ENCODE data around the gene RAB33A.

The RAB33A gene

DNA sequence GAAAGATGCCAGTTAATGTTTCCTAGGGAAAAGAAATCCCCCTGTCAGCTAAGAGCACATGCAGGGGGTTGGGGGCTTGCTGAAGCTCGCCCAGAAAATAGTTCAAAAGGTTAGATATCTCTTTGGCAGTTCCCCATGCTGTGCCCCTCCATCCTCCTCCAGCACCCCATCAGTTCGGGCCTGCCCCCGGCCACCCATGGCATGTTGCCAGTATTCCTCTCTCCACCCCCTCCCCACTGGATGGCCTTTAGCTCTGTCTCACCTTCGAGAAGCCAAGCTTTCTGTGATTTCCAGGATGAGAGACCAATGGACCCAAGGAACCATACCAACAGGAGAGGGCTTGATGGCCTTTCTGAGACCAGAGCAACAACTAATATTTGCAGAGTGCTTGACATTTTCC is 5.2 kb downstream of the RAB33A start:
- H3K4me3 ChIP-seq (ENCODE audit: control insufficient read depth in 1 of 7, extremely low read depth in 1 of 7, insufficient read depth in 4 of 7, low read depth in 2 of 7, low read length in 6 of 7) = no peak overlapping the region
- no peaks in the 10 kb centered on the region for H3K9me3 ChIP-seq (ENCODE audit: control extremely low read depth in 1 of 5, control insufficient read depth in 4 of 5, insufficient read depth in 2 of 5, low read depth in 1 of 5, low read length in 4 of 5)
- no peak for DNase-seq
- H3K4me1 ChIP-seq (ENCODE audit: control extremely low read depth in 1 of 4, control insufficient read depth in 4 of 4, insufficient read depth in 4 of 4, low read length in 3 of 4) = peaks cover 11 to 73% (median 50%) of the 10 kb centered on the region in 4 experiments
- no peaks in the 10 kb centered on the region for H3K27me3 ChIP-seq (replicated peaks in 2 of 5; ENCODE audit: control insufficient read depth in 4 of 5, insufficient read depth in 5 of 5, low read length in 4 of 5)
- no peak overlapping the region for H3K27ac ChIP-seq (ENCODE audit: insufficient read depth in 1 of 2, low read depth in 1 of 2, low read length in 2 of 2, poor library complexity in 1 of 2, severe bottlenecking in 2 of 2)
- ChIA-PET CTCF (interaction anchor here (1.1 to 1.5 kb wide), 3 partner anchors 14 to 54 kb away, joined by 3 to 4 read pairs (median 4); no protein-coding TSS in a partner anchor), POLR2A (no interaction called here)
- WGBS (ENCODE audit: insufficient coverage) = 72% methylated on average over 3 of the region's 4 CpGs
- H3K36me3 ChIP-seq (ENCODE audit: control insufficient read depth in 4 of 4, insufficient read depth in 4 of 4, low read length in 3 of 4) = no peaks in the 10 kb centered on the region

DNA sequence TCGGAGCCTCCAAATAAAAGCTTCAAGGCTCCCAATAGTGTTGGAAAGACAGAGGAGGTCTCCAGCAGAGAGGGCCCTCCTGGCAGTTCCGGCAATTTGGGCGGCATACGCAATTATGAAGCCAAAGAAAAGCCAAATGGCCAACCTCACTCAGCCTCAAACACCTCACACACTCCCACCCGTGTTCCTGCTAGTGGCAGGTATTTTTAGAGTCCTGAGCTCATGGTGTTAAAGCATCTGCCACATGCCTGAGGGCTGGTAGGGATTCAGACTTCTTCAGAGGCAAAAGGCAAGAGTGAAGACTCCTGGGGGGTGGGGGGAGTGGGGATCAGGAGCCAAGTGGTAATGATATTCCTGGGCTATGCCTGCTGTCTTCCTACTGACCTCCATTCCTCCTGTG is 7.4 kb downstream of the RAB33A start:
- Histone ChIP-seq H3K27me3 (replicated peaks in 2 of 5; ENCODE audit: control insufficient read depth in 4 of 5, insufficient read depth in 5 of 5, low read length in 4 of 5) (no peaks in the 10 kb centered on the region), H3K4me3 (ENCODE audit: control insufficient read depth in 1 of 7, extremely low read depth in 1 of 7, insufficient read depth in 4 of 7, low read depth in 2 of 7, low read length in 6 of 7) (peak overlapping the region in 1 of 7 experiments; percentile 28), H3K9me3 (ENCODE audit: control extremely low read depth in 1 of 5, control insufficient read depth in 4 of 5, insufficient read depth in 2 of 5, low read depth in 1 of 5, low read length in 4 of 5) (no peaks in the 10 kb centered on the region), H3K36me3 (ENCODE audit: control insufficient read depth in 4 of 4, insufficient read depth in 4 of 4, low read length in 3 of 4) (no peaks in the 10 kb centered on the region), H3K4me1 (ENCODE audit: control extremely low read depth in 1 of 4, control insufficient read depth in 4 of 4, insufficient read depth in 4 of 4, low read length in 3 of 4) (peaks cover 0 to 53% (median 36%) of the 10 kb centered on the region in 4 experiments), H3K27ac (ENCODE audit: insufficient read depth in 1 of 2, low read depth in 1 of 2, low read length in 2 of 2, poor library complexity in 1 of 2, severe bottlenecking in 2 of 2) (peak overlapping the region; percentile 61 to 90)
- ChIA-PET POLR2A (interaction anchor here (0.7 to 1.7 kb wide), 3 partner anchors 9 to 124 kb away, joined by 4 to 7 read pairs (median 5); no protein-coding TSS in a partner anchor), CTCF (interaction anchor here (1.2 to 1.6 kb wide), 5 partner anchors 12 to 82 kb away, joined by 3 to 5 read pairs (median 4); no protein-coding TSS in a partner anchor)
- WGBS (ENCODE audit: insufficient coverage) = no CpG with 5 or more reads among the region's 5 CpGs
- no peak for DNase-seq

DNA sequence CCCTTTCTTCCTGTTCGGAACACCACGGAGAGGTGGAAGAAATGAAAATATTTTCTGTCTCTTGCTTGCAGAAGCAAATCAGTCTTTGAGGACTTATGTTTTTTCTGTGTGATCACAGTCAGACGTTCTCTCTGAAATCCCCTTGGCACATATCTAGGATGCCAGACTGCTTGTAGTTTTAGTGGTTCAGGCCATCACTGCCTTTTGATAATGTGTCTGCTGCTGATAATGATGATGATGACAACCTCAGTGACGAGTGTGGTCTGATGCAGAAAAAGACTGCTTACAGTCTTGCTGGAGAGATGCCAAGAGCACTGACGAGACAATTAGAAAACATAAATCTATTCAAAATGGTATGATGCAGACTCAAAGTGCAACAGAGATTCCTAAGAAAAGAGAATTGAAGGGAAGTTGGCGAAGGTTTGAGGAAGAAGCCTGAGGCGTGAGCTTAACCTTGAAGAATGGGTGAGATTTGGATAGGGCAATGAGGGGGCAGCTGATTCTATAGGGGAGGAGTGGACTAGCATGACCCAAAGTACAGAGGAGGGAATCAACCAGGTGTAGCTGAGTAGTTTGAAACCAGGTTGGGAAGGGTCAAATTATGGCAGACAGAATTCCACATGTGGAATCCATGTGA is 7.9 kb downstream of the RAB33A start:
- peak overlapping the region in 1 of 7 experiments; percentile 42 for H3K4me3 ChIP-seq (ENCODE audit: control insufficient read depth in 1 of 7, extremely low read depth in 1 of 7, insufficient read depth in 4 of 7, low read depth in 2 of 7, low read length in 6 of 7)
- peak; percentile 95 to 98 (median 98) for DNase-seq
- peaks cover 0 to 52% (median 33%) of the 10 kb centered on the region in 4 experiments for H3K4me1 ChIP-seq (ENCODE audit: control extremely low read depth in 1 of 4, control insufficient read depth in 4 of 4, insufficient read depth in 4 of 4, low read length in 3 of 4)
- ChIA-PET POLR2A (interaction anchor here (0.7 to 1.7 kb wide), 3 partner anchors 9 to 125 kb away, joined by 4 to 7 read pairs (median 5); no protein-coding TSS in a partner anchor), CTCF (interaction anchor here (1.0 to 1.6 kb wide), 6 partner anchors 12 to 82 kb away, joined by 3 to 5 read pairs (median 4); no protein-coding TSS in a partner anchor)
- H3K36me3 ChIP-seq (ENCODE audit: control insufficient read depth in 4 of 4, insufficient read depth in 4 of 4, low read length in 3 of 4) = peaks cover 0 to 4% (median 0%) of the 10 kb centered on the region in 4 experiments
- 23% methylated on average over 6 of the region's 7 CpGs for WGBS (ENCODE audit: insufficient coverage)
- H3K27me3 ChIP-seq (replicated peaks in 2 of 5; ENCODE audit: control insufficient read depth in 4 of 5, insufficient read depth in 5 of 5, low read length in 4 of 5) = no peaks in the 10 kb centered on the region
- no peaks in the 10 kb centered on the region for H3K9me3 ChIP-seq (ENCODE audit: control extremely low read depth in 1 of 5, control insufficient read depth in 4 of 5, insufficient read depth in 2 of 5, low read depth in 1 of 5, low read length in 4 of 5)
- H3K27ac ChIP-seq (ENCODE audit: insufficient read depth in 1 of 2, low read depth in 1 of 2, low read length in 2 of 2, poor library complexity in 1 of 2, severe bottlenecking in 2 of 2) = peak overlapping the region; percentile 61 to 90

DNA sequence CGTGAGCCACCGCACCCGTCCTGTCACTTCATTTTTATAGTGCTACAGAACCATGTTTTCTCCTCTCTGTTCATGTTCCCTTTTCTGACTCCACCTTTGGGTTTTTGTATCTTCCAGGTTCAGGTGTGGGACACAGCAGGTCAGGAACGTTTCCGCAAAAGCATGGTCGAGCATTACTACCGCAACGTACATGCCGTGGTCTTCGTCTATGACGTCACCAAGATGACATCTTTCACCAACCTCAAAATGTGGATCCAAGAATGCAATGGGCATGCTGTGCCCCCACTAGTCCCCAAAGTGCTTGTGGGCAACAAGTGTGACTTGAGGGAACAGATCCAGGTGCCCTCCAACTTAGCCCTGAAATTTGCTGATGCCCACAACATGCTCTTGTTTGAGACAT is 12.4 kb downstream of the RAB33A start:
- WGBS (ENCODE audit: insufficient coverage) = 96% methylated on average over 11 of the region's 11 CpGs
- H3K36me3 ChIP-seq (ENCODE audit: control insufficient read depth in 4 of 4, insufficient read depth in 4 of 4, low read length in 3 of 4) = peaks cover 0 to 6% (median 0%) of the 10 kb centered on the region in 4 experiments
- H3K27ac ChIP-seq (ENCODE audit: insufficient read depth in 1 of 2, low read depth in 1 of 2, low read length in 2 of 2, poor library complexity in 1 of 2, severe bottlenecking in 2 of 2) = no peak overlapping the region
- H3K4me1 ChIP-seq (ENCODE audit: control extremely low read depth in 1 of 4, control insufficient read depth in 4 of 4, insufficient read depth in 4 of 4, low read length in 3 of 4) = peaks cover 0 to 20% (median 9%) of the 10 kb centered on the region in 4 experiments
- CTCF ChIA-PET = no interaction called here
- POLR2A ChIA-PET = no interaction called here
- H3K9me3 ChIP-seq (ENCODE audit: control extremely low read depth in 1 of 5, control insufficient read depth in 4 of 5, insufficient read depth in 2 of 5, low read depth in 1 of 5, low read length in 4 of 5) = no peaks in the 10 kb centered on the region
- no peak overlapping the region for H3K4me3 ChIP-seq (ENCODE audit: control insufficient read depth in 1 of 7, extremely low read depth in 1 of 7, insufficient read depth in 4 of 7, low read depth in 2 of 7, low read length in 6 of 7)
- H3K27me3 ChIP-seq (replicated peaks in 2 of 5; ENCODE audit: control insufficient read depth in 4 of 5, insufficient read depth in 5 of 5, low read length in 4 of 5) = no peaks in the 10 kb centered on the region
- no peak for DNase-seq

DNA sequence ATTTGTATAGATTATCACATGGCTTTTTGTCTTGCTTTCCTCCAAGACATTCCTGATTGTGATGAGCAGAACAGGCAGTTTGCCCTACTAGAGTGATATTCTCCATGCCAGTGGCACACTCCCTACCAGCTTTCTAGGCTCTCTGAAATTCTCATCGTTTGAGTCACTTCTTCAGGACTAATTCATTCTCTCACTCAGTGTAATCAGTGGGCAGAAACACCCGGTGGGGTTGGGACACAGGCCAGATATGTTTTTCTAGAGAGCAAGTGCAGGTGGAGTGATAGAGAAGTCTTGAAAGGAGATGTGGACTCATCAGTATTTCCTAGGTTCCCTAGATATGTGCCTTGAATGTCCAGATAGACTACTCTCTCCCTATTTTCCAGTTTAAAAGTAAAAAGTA is 13.1 kb downstream of the RAB33A start:
- CTCF ChIA-PET = no interaction called here
- Histone ChIP-seq H3K36me3 (ENCODE audit: control insufficient read depth in 4 of 4, insufficient read depth in 4 of 4, low read length in 3 of 4) (peaks cover 0 to 6% (median 0%) of the 10 kb centered on the region in 4 experiments), H3K4me1 (ENCODE audit: control extremely low read depth in 1 of 4, control insufficient read depth in 4 of 4, insufficient read depth in 4 of 4, low read length in 3 of 4) (peaks cover 0 to 13% (median 5%) of the 10 kb centered on the region in 4 experiments), H3K4me3 (ENCODE audit: control insufficient read depth in 1 of 7, extremely low read depth in 1 of 7, insufficient read depth in 4 of 7, low read depth in 2 of 7, low read length in 6 of 7) (no peak overlapping the region), H3K27me3 (replicated peaks in 2 of 5; ENCODE audit: control insufficient read depth in 4 of 5, insufficient read depth in 5 of 5, low read length in 4 of 5) (no peaks in the 10 kb centered on the region), H3K27ac (ENCODE audit: insufficient read depth in 1 of 2, low read depth in 1 of 2, low read length in 2 of 2, poor library complexity in 1 of 2, severe bottlenecking in 2 of 2) (no peak overlapping the region), H3K9me3 (ENCODE audit: control extremely low read depth in 1 of 5, control insufficient read depth in 4 of 5, insufficient read depth in 2 of 5, low read depth in 1 of 5, low read length in 4 of 5) (no peaks in the 10 kb centered on the region)
- DNase-seq = no peak
- POLR2A ChIA-PET = no interaction called here
- no CpG with 5 or more reads among the region's 2 CpGs for WGBS (ENCODE audit: insufficient coverage)

DNA sequence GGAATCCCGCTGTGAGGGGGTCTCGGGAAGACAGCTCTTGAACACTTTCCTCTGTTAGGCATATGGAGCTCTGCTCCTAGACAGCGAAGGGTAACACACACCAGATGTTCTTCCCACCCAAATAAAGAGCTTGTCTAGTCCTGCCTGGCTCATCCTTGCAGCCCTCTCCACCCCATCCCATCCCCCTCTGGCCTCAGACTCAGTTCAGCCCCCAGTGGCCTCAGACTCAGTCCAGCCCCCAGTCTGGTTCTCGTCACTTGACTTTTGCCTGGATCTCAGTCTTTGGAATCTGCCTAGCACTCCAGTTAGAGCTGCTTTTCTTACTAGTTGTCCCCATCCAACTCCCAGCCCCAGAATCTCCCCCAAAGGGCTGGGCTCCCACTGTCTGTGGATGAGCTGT is 14.9 kb downstream of the RAB33A start:
- CTCF ChIA-PET = interaction anchor here (0.8 to 2.5 kb wide), 4 partner anchors 21 to 110 kb away, joined by 3 to 7 read pairs (median 4); partner anchors contain the start of gene AIFM1
- POLR2A ChIA-PET = no interaction called here
- Histone ChIP-seq H3K27me3 (replicated peaks in 2 of 5; ENCODE audit: control insufficient read depth in 4 of 5, insufficient read depth in 5 of 5, low read length in 4 of 5) (no peaks in the 10 kb centered on the region), H3K36me3 (ENCODE audit: control insufficient read depth in 4 of 4, insufficient read depth in 4 of 4, low read length in 3 of 4) (peaks cover 0 to 6% (median 0%) of the 10 kb centered on the region in 4 experiments), H3K9me3 (ENCODE audit: control extremely low read depth in 1 of 5, control insufficient read depth in 4 of 5, insufficient read depth in 2 of 5, low read depth in 1 of 5, low read length in 4 of 5) (no peaks in the 10 kb centered on the region), H3K4me3 (ENCODE audit: control insufficient read depth in 1 of 7, extremely low read depth in 1 of 7, insufficient read depth in 4 of 7, low read depth in 2 of 7, low read length in 6 of 7) (no peak overlapping the region), H3K4me1 (ENCODE audit: control extremely low read depth in 1 of 4, control insufficient read depth in 4 of 4, insufficient read depth in 4 of 4, low read length in 3 of 4) (peaks cover 0 to 7% (median 3%) of the 10 kb centered on the region in 4 experiments), H3K27ac (ENCODE audit: insufficient read depth in 1 of 2, low read depth in 1 of 2, low read length in 2 of 2, poor library complexity in 1 of 2, severe bottlenecking in 2 of 2) (no peak overlapping the region)
- WGBS (ENCODE audit: insufficient coverage) = 76% methylated on average over 4 of the region's 4 CpGs
- DNase-seq = no peak

DNA sequence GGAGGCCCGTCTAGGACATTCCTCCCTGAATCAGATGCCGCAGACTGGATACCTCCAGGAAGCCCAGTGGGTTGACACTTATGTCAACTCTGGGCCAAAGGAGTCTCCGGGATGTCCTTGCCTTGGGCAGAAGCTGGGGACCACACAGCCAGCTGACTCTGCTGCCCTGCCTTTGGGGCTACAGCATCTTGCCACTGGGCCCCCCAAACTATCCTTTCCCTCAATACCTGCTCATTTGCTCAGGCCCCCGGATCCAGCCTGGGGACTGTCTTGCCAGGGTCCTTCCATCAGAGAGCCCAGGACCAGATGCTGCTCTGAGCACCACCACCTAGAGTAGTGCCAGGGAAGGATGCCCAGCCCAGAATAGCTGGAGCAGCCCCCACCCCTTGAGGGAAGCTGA is 19.0 kb downstream of the RAB33A start:
- Histone ChIP-seq H3K4me1 (ENCODE audit: control extremely low read depth in 1 of 4, control insufficient read depth in 4 of 4, insufficient read depth in 4 of 4, low read length in 3 of 4) (no peaks in the 10 kb centered on the region), H3K4me3 (ENCODE audit: control insufficient read depth in 1 of 7, extremely low read depth in 1 of 7, insufficient read depth in 4 of 7, low read depth in 2 of 7, low read length in 6 of 7) (no peak overlapping the region), H3K27ac (ENCODE audit: insufficient read depth in 1 of 2, low read depth in 1 of 2, low read length in 2 of 2, poor library complexity in 1 of 2, severe bottlenecking in 2 of 2) (no peak overlapping the region), H3K9me3 (ENCODE audit: control extremely low read depth in 1 of 5, control insufficient read depth in 4 of 5, insufficient read depth in 2 of 5, low read depth in 1 of 5, low read length in 4 of 5) (no peaks in the 10 kb centered on the region), H3K27me3 (replicated peaks in 2 of 5; ENCODE audit: control insufficient read depth in 4 of 5, insufficient read depth in 5 of 5, low read length in 4 of 5) (no peaks in the 10 kb centered on the region), H3K36me3 (ENCODE audit: control insufficient read depth in 4 of 4, insufficient read depth in 4 of 4, low read length in 3 of 4) (no peaks in the 10 kb centered on the region)
- no peak for DNase-seq
- WGBS (ENCODE audit: insufficient coverage) = 89% methylated on average over 4 of the region's 4 CpGs
- ChIA-PET CTCF (interaction anchor here (0.9 to 4.3 kb wide), 5 partner anchors 10 to 110 kb away, joined by 3 to 22 read pairs (median 4); no protein-coding TSS in a partner anchor), POLR2A (no interaction called here)
